GM23338 (cell line): ENCODE measurements around the gene LCE1E. TPM values are rescaled to one million over a fixed set of nuclear protein-coding genes. Genes with fewer than 3 reads are reported as not detected.

ENCODE experiments used
- ATAC-seq: fragments of 200-7000 bp; cut with Tn5 transposase; 3 replicates; pipeline ENCODE4 v1.9.1; 2020
- DNase-seq: peaks from one replicate; pipeline ENCODE4 v3.0.0-alpha.2; 2015; ENCODE audit warnings: low spot score
- H2AFZ ChIP-seq: fragments of 200-600 bp; sonication (generic); 2 replicates; pipeline ENCODE4 v1.8.0; 2016; ENCODE audit warnings: antibody characterized with exemption, mild to moderate bottlenecking, moderate library complexity
- H3F3A ChIP-seq: fragments of 200-600 bp; sonication (generic); replicated peaks from 2 replicates; pipeline ENCODE4 v1.8.0; 2017; ENCODE audit warnings: antibody characterized with exemption, mixed run types, low read depth
- H3K27ac ChIP-seq: fragments of 200-600 bp; sonication (generic); 2 replicates; pipeline ENCODE4 v1.6.1; 2016; ENCODE audit warnings: low read depth
- H3K27me3 ChIP-seq: fragments of 200-600 bp; sonication (generic); 2 replicates; pipeline ENCODE4 v1.8.0; 2016; ENCODE audit warnings: mild to moderate bottlenecking, mixed run types, moderate library complexity; ENCODE audit not compliant: insufficient read depth
- H3K36me3 ChIP-seq: fragments of 200-600 bp; sonication (generic); 2 replicates; pipeline ENCODE4 v1.8.0; 2016; ENCODE audit warnings: mild to moderate bottlenecking; ENCODE audit not compliant: insufficient read depth
- H3K4me1 ChIP-seq: fragments of 200-600 bp; sonication (generic); 2 replicates; pipeline ENCODE4 v1.8.0; 2016; ENCODE audit warnings: mild to moderate bottlenecking, moderate library complexity; ENCODE audit not compliant: insufficient read depth
- H3K4me2 ChIP-seq: fragments of 200-600 bp; sonication (generic); 2 replicates; pipeline ENCODE4 v1.7.1; 2017; ENCODE audit warnings: mixed run types
- H3K4me3 ChIP-seq: fragments of 200-600 bp; sonication (generic); 2 replicates; pipeline ENCODE4 v1.6.1; 2016; ENCODE audit warnings: mixed run types
- H3K79me2 ChIP-seq: fragments of 200-600 bp; sonication (generic); replicated peaks from 2 replicates; pipeline ENCODE4 v1.8.0; 2017; ENCODE audit warnings: mild to moderate bottlenecking; ENCODE audit not compliant: insufficient read depth
- H3K9me2 ChIP-seq: fragments of 200-600 bp; sonication (generic); 2 replicates; pipeline ENCODE4 v1.8.0; 2017; ENCODE audit not compliant: insufficient read depth
- H4K20me1 ChIP-seq: fragments of 200-600 bp; sonication (generic); replicated peaks from 2 replicates; pipeline ENCODE4 v1.8.0; 2017; ENCODE audit warnings: mild to moderate bottlenecking; ENCODE audit not compliant: insufficient read depth
- H3K27ac Mint-ChIP-seq: 2 replicates; pipeline ENCODE4 v1.8.0; 2020; ENCODE audit warnings: inconsistent platforms, mild to moderate bottlenecking, moderate library complexity, mixed read lengths
- H3K27me3 Mint-ChIP-seq: 3 replicates; pipeline ENCODE4 v1.8.0; 2022; ENCODE audit warnings: low read depth, mild to moderate bottlenecking, moderate library complexity, mixed read lengths, inconsistent platforms; ENCODE audit not compliant: insufficient read depth, poor library complexity
- H3K36me3 Mint-ChIP-seq: 3 replicates; pipeline ENCODE4 v1.8.0; 2021; ENCODE audit warnings: low read depth, mild to moderate bottlenecking, inconsistent platforms, moderate library complexity, mixed read lengths
- H3K4me1 Mint-ChIP-seq: 3 replicates; pipeline ENCODE4 v1.8.0; 2020; ENCODE audit warnings: mild to moderate bottlenecking, inconsistent platforms, mixed read lengths
- H3K4me3 Mint-ChIP-seq: 3 replicates; pipeline ENCODE4 v1.8.0; 2021; ENCODE audit warnings: moderate library complexity, mild to moderate bottlenecking, inconsistent platforms, mixed read lengths
- H3K9me3 Mint-ChIP-seq: 3 replicates; pipeline ENCODE4 v1.8.0; 2020; ENCODE audit warnings: moderate library complexity, mild to moderate bottlenecking, inconsistent platforms, mixed read lengths
- CREB1 ChIP-seq: fragments of 250-450 bp; sonication (Bioruptor Pico); IDR thresholded peaks from 2 replicates; pipeline ENCODE4 v1.5.0; 2020; ENCODE audit warnings: low read depth, mild to moderate bottlenecking, moderate library complexity
- EZH2 ChIP-seq: fragments of 200-600 bp; sonication (generic); IDR thresholded peaks from one replicate; pipeline ENCODE4 v1.8.0; 2017; ENCODE audit warnings: antibody characterized with exemption, mild to moderate bottlenecking, low read depth; ENCODE audit not compliant: unreplicated experiment
- EZH2phosphoT487 ChIP-seq: fragments of 200-600 bp; sonication (generic); IDR thresholded peaks from one replicate; pipeline ENCODE4 v1.8.1; 2018; ENCODE audit warnings: antibody characterized with exemption; ENCODE audit not compliant: unreplicated experiment
- JUNB ChIP-seq: IDR thresholded peaks from one replicate; pipeline ENCODE4 v1.6.1; 2016; ENCODE audit warnings: antibody characterized with exemption; ENCODE audit not compliant: unreplicated experiment
- NANOG ChIP-seq: IDR thresholded peaks from 2 replicates; pipeline ENCODE4 v1.6.1; 2016; ENCODE audit warnings: antibody characterized with exemption, borderline replicate concordance
- POLR2AphosphoS5 ChIP-seq: IDR thresholded peaks from 2 replicates; pipeline ENCODE4 v1.6.1; 2016; ENCODE audit warnings: antibody characterized with exemption, low read depth
- STAT1 ChIP-seq: IDR thresholded peaks from one replicate; pipeline ENCODE4 v1.6.1; 2016; ENCODE audit warnings: antibody characterized with exemption; ENCODE audit not compliant: unreplicated experiment
- ZNF114 ChIP-seq: fragments of 250-450 bp; sonication (Bioruptor Pico); IDR thresholded peaks from 2 replicates; pipeline ENCODE4 v1.5.0; 2020; ENCODE audit warnings: mild to moderate bottlenecking, moderate library complexity
- ZNF331 ChIP-seq: fragments of 250-450 bp; sonication (Bioruptor Pico); IDR thresholded peaks from 2 replicates; pipeline ENCODE4 v1.5.0; 2020; ENCODE audit warnings: low read depth, mild to moderate bottlenecking, moderate library complexity
- polyA plus RNA-seq: library from polyadenylated mRNA; unstranded; fragments of >200 nt; fragmentation: Nextera tagmentation; extraction: Ambion mirVana; gene quantifications from 2 replicates; pipeline ENCODE4 v1.2.1, GENCODE V29; 2016
- total RNA-seq: library from RNA; depleted of rRNA; stranded (reverse); fragments of >200 nt; shearing (Covaris generic); gene quantifications from 2 replicates; pipeline ENCODE4 v1.2.3, GENCODE V29; 2014
- TF ChIP-seq, protein P1 (sequence below), 2 experiments: fragments of 200-600 bp in 1 of 2; sonication (generic) in 1 of 2; conservative IDR thresholded peaks; 2 replicates each; pipeline versions ENCODE4 v1.5.1 to v1.6.1; 2016 to 2017; ENCODE audit warnings: antibody characterized with exemption in 2 of 2, low read depth in 2 of 2, mild to moderate bottlenecking in 2 of 2, moderate library complexity in 1 of 2
- TF ChIP-seq, protein P2 (sequence below): IDR thresholded peaks from one replicate; pipeline ENCODE4 v1.6.1; 2018; ENCODE audit warnings: antibody characterized with exemption; ENCODE audit not compliant: unreplicated experiment
- TF ChIP-seq, protein P3 (sequence below): IDR thresholded peaks from 2 replicates; pipeline ENCODE4 v1.6.1; 2016; ENCODE audit warnings: antibody characterized with exemption

The LCE1E gene
- total and polyA plus RNA-seq, 2 experiments from 2014 or later, result not detected

DNA sequence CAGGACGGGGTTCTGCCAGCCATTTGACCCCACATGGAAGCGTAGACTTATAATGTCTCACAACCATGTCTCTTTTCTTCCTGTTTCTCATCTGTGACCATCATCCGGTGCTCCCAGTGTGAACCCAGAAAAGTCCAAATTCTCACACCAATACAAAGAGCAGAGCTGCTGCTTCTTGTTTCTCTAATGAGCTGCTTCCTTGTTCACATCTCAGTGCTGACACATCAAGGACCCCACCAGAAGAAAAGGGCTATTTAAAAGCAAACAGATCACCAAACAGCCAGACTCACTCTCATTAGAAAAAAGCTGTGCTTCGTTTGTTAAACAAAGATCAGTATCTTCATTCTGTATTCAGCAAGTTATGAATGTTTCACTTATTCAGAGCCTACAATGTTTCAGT is 9.6 kb downstream of the LCE1E start (continued):
- TF ChIP-seq, protein P1, sequence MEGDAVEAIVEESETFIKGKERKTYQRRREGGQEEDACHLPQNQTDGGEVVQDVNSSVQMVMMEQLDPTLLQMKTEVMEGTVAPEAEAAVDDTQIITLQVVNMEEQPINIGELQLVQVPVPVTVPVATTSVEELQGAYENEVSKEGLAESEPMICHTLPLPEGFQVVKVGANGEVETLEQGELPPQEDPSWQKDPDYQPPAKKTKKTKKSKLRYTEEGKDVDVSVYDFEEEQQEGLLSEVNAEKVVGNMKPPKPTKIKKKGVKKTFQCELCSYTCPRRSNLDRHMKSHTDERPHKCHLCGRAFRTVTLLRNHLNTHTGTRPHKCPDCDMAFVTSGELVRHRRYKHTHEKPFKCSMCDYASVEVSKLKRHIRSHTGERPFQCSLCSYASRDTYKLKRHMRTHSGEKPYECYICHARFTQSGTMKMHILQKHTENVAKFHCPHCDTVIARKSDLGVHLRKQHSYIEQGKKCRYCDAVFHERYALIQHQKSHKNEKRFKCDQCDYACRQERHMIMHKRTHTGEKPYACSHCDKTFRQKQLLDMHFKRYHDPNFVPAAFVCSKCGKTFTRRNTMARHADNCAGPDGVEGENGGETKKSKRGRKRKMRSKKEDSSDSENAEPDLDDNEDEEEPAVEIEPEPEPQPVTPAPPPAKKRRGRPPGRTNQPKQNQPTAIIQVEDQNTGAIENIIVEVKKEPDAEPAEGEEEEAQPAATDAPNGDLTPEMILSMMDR (conservative IDR thresholded peaks at IDR 0.05; ENCODE audit: low read depth in 2 of 2), result no peak
- TF ChIP-seq ZNF331 (CRISPR knock-in tag) (no peak), JUNB (no peak)
- TF ChIP-seq, protein P2, sequence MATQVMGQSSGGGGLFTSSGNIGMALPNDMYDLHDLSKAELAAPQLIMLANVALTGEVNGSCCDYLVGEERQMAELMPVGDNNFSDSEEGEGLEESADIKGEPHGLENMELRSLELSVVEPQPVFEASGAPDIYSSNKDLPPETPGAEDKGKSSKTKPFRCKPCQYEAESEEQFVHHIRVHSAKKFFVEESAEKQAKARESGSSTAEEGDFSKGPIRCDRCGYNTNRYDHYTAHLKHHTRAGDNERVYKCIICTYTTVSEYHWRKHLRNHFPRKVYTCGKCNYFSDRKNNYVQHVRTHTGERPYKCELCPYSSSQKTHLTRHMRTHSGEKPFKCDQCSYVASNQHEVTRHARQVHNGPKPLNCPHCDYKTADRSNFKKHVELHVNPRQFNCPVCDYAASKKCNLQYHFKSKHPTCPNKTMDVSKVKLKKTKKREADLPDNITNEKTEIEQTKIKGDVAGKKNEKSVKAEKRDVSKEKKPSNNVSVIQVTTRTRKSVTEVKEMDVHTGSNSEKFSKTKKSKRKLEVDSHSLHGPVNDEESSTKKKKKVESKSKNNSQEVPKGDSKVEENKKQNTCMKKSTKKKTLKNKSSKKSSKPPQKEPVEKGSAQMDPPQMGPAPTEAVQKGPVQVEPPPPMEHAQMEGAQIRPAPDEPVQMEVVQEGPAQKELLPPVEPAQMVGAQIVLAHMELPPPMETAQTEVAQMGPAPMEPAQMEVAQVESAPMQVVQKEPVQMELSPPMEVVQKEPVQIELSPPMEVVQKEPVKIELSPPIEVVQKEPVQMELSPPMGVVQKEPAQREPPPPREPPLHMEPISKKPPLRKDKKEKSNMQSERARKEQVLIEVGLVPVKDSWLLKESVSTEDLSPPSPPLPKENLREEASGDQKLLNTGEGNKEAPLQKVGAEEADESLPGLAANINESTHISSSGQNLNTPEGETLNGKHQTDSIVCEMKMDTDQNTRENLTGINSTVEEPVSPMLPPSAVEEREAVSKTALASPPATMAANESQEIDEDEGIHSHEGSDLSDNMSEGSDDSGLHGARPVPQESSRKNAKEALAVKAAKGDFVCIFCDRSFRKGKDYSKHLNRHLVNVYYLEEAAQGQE, result no peak

DNA sequence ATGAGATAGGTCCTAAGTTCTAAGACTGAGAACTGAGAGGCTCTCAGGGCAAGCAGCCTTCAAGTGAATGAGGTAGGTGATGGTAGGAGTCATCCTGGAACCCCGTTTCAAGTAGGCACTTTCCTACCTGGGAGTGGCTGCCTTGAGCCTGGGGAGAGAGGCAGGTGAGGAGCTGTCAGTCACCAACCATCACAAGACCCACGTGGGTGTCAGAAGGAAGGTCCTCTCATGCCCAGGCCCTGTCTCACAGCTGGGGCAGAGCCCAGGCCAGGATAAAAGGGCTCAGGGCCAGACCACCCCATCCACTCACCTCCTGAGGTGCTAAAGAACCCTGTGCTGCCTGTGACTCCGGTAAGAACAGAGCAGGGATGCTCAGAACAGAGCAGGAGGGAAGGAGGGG is 10.4 kb downstream of the LCE1E start, which contains the start of gene LCE1D:
Gene LCE1D, plus strand, starts transcription at position 301 of the 400 bp plus-strand sequence. CDS start 1,074 bp downstream, outside the sequence.
- Mint-ChIP-seq H3K4me3 (no peak within 1 kb of the TSS), H3K36me3 (no peaks in the 10 kb centered on the region)
- TF ChIP-seq ZNF331 (CRISPR knock-in tag) (no peak), CREB1 (no peak), STAT1 (no peak), EZH2phosphoT487 (no peak), NANOG (no peak), POLR2AphosphoS5 (no peak), ZNF114 (CRISPR knock-in tag) (no peak), EZH2 (no peak)
- TF ChIP-seq, protein P3, sequence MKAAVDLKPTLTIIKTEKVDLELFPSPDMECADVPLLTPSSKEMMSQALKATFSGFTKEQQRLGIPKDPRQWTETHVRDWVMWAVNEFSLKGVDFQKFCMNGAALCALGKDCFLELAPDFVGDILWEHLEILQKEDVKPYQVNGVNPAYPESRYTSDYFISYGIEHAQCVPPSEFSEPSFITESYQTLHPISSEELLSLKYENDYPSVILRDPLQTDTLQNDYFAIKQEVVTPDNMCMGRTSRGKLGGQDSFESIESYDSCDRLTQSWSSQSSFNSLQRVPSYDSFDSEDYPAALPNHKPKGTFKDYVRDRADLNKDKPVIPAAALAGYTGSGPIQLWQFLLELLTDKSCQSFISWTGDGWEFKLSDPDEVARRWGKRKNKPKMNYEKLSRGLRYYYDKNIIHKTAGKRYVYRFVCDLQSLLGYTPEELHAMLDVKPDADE, result no peak
- TF ChIP-seq, protein P2, result no peak
- TF ChIP-seq, protein P1 (conservative IDR thresholded peaks at IDR 0.05; ENCODE audit: low read depth in 2 of 2), result no peak

More for the DNA sequence above, 10.4 kb downstream of the LCE1E start, which contains the start of gene LCE1D:
- Histone ChIP-seq H3K4me2 (no peak within 1 kb of the TSS), H4K20me1 (no peaks in the 10 kb centered on the region), H3K27me3 (no peaks in the 10 kb centered on the region), H3K79me2 (no peaks in the 10 kb centered on the region), H3K36me3 (no peaks in the 10 kb centered on the region), H3K9me2 (no peaks in the 10 kb centered on the region; the same call in 1 of the 2 replicates), H3F3A (no peaks in the 10 kb centered on the region), H2AFZ (no peak within 1 kb of the TSS), H3K27ac (no peak within 1 kb of the TSS), H3K4me1 (no peaks in the 10 kb centered on the region), H3K4me3 (no peak within 1 kb of the TSS)
- Mint-ChIP-seq H3K27ac (no peak within 1 kb of the TSS), H3K4me1 (peaks cover 2% of the 10 kb centered on the region; the same call in 1 of the 3 replicates), H3K9me3 (no peaks in the 10 kb centered on the region), H3K27me3 (peaks cover 3% of the 10 kb centered on the region)
- ATAC-seq (no peak), DNase-seq (no peak)
